Left lobe of liver (tissue), 2 donors: ENCODE measurements around the gene PARP2. TPM values are rescaled to one million over a fixed set of nuclear protein-coding genes. Genes with fewer than 3 reads are reported as not detected.
"Not testable (repeated sequence)": the region's sequence is repeated elsewhere in the genome, so short reads cannot be mapped to it uniquely, and the experiment has no call there.

Experiments
- ATAC-seq: fragments of 200-7000 bp; cut with Tn5 transposase; one replicate; pipeline ENCODE4 v1.9.1; 2020; ENCODE audit warnings: mild to moderate bottlenecking, moderate library complexity
- DNase-seq: peaks from one replicate; pipeline ENCODE4 v3.0.0-alpha.2; 2020; ENCODE audit warnings: low spot score
- total RNA-seq: library from RNA; stranded (reverse); gene quantifications from one replicate; pipeline ENCODE4 v1.2.1, GENCODE V29; 2021
- donor health status: DM: no; HTN: no; CAD: no; lungs with moderate emphysema.
- donor health status: DM: no; HTN: yes; CAD: no.

Gene PARP2
- total RNA-seq, 1 donor from 2014 or later, result 8.9 TPM

GRCh38 chr14:20346713-20347112 is 3.3 kb downstream of the PARP2 start:
- no peak for DNase-seq
- no peak for ATAC-seq

GRCh38 chr14:20347747-20348146 is 4.3 kb downstream of the PARP2 start:
- DNase-seq, result no peak
- no peak for ATAC-seq

- no peak for ATAC-seq
- no peak for DNase-seq
Observed at GRCh38 chr14:20350282-20350681, 6.8 kb downstream of the PARP2 start.

- peak; percentile 70 for ATAC-seq
- DNase-seq, result no peak
Observed at GRCh38 chr14:20350860-20351259, 7.4 kb downstream of the PARP2 start.

- ATAC-seq, result no peak
- no peak for DNase-seq
Observed at GRCh38 chr14:20356422-20356821, 13.0 kb downstream of the PARP2 start.

GRCh38 chr14:20358474-20358873 is 15.0 kb downstream of the PARP2 start:
- not testable (repeated sequence) for DNase-seq, ATAC-seq

GRCh38 chr14:20365928-20366327 is 22.5 kb downstream of the PARP2 start:
- no peak for ATAC-seq
- no peak for DNase-seq

DNA sequence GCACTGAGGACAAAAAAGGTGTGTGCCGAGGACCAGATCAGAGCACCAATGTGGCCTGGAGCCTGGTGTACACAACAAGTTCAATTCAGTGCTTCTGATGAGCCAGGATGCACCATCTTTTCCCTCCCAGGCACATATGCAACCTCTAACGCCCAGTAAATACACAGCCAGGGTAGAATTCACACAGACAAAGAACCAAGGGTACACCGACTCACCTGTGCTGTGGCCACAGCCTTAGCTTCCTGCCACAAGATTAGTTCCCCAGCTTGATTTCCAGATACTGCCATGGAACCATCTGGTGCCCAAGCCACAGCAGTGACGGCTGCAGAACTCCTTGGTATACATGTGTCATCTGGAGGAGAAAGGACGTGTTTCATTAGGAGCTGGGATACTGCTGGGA is 29.4 kb downstream of the PARP2 start:
- no peak for ATAC-seq
- no peak for DNase-seq

GRCh38 chr14:20375471-20375870 is 32.0 kb downstream of the PARP2 start:
- DNase-seq (no peak), ATAC-seq (peak; percentile 59)

GRCh38 chr14:20376071-20376588 is 32.7 kb downstream of the PARP2 start:
- DNase-seq (no peak), ATAC-seq (peak; percentile 74)

GRCh38 chr14:20377171-20377570 is 33.7 kb downstream of the PARP2 start:
- DNase-seq (no peak), ATAC-seq (no peak)

GRCh38 chr14:20379743-20380142 is 36.3 kb downstream of the PARP2 start:
- DNase-seq, result no peak
- peak; percentile 53 for ATAC-seq

DNA sequence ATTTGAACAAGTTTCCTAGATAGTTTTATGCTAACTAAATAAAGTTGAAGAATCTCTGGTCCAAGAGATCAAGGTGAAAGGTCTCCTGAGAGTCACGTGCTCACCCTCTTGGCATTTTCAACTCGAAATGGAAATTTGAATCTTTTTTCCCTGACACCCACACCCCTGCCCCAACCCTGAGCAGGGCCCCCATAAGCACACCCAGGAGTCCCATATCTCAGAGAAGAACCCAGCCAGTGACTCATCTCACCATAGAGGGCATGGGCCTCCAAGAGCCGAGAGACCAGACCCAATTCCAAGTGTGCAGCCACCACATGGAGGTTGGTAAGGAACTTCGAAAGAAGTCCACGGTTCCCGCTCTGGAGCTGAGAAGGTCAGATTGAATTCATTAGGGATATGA is 37.2 kb downstream of the PARP2 start:
- DNase-seq (no peak), ATAC-seq (no peak)

- DNase-seq, result no peak
- no peak for ATAC-seq
Observed at GRCh38 chr14:20381341-20381740, 37.9 kb downstream of the PARP2 start.

DNA sequence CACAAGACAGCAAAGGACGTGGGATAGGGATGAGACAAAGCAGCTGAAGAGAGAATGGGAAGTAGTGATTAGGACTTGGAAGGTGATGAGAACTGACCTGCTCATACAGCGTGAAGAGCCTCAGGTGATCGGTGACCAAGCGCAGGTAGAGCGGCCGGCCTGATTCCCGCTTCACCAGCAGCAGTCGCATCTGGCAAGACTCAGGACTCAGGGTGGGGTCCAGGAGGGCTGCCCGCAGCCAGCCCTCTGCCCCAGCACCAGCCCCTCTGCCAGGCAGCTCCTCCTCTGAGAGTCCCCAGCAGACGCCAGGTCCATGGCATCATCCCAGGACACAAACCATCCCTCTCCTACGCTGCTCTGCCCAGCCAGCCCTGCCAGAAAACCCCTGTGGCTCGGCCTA is 39.1 kb downstream of the PARP2 start:
- no peak for ATAC-seq
- DNase-seq, result no peak

DNA sequence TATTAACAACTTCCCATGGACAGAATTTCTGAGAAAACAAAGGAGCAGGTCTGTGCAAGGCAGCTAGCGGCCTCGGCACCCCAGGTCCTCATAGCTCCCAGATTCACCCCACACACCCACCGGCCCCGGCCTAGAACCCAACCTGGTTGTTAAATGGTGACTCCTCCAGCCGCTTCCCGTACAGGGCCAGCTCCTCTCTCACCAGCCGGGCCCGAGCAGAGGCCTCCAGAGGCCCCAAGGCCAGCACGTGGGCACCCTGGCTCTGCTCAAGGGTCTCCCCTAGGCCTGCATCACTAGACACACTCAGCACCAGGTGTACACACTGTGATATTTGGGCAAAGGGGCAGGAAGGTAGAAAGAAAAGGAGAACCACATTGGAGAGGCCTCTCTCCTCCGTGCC is 39.6 kb downstream of the PARP2 start:
- DNase-seq (no peak), ATAC-seq (no peak)

GRCh38 chr14:20383636-20384035 is 40.2 kb downstream of the PARP2 start:
- DNase-seq, result no peak
- no peak for ATAC-seq

GRCh38 chr14:20384321-20384720 is 40.9 kb downstream of the PARP2 start:
- ATAC-seq (no peak), DNase-seq (no peak)

DNA sequence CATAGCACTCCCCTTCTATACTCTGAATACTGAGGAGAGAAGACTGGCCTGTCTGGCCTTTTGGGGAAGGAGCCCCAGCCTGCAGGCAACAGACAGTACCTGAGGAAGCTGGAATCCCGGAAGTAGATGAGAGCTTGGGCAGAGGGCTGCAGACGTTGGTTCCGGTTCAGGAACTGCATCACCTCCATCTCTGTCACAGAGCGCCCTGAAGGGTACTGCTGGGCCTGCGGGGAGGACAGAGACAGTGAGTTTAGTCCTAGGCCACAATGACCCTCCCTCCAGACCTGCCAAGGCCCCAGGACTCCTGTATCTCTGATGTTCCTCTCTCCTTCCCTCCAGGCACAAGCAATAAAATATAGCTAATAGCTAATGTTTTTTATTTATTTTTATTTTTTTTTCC is 41.5 kb downstream of the PARP2 start:
- no peak for ATAC-seq

GRCh38 chr14:20386276-20386855 is 42.9 kb downstream of the PARP2 start:
- DNase-seq, result no peak

More for the DNA sequence above, 41.5 kb downstream of the PARP2 start:
- no peak for DNase-seq

DNA sequence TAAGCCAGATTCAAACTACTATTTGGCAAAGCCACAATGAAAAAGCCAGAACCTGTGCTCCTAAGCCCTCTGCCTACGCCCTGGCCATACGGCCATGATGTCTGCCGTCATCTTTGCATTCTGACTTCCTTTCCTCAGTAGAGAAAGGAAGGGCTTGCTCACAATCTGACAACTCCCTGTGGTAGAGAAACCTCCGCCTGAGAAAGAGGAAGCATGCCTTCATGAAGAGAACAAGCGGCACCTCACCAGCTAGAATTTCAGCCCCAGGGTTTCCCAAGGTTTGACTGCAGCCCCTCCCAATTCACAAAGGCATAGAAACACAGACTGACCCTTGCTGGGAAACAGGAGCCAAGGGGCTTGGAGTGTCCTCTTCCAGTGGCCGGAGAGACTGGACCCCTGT is 44.1 kb downstream of the PARP2 start:
- DNase-seq, result no peak
- ATAC-seq, result no peak

More at GRCh38 chr14:20386276-20386855, 42.9 kb downstream of the PARP2 start:
- no peak for ATAC-seq

DNA sequence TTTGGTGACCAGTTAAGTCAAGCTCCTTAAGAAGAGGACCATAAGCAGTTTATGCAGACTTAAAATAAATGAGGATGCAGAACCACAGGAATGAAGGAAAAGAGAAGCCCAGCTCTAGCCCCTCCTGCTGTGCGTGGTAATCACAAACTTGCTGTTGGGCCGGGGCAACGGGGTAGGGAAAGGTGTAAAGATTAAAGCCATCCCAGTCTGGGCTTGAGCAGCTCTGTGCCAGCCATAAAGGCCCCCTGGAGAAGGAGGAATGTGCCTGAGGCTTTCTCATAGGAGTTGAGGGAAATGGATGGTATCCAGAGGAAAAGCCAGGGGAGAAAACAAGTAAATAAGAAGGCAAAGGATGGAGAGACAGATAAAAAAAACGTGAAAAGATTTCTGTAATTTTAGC is 44.7 kb downstream of the PARP2 start:
- ATAC-seq (no peak), DNase-seq (no peak)

DNA sequence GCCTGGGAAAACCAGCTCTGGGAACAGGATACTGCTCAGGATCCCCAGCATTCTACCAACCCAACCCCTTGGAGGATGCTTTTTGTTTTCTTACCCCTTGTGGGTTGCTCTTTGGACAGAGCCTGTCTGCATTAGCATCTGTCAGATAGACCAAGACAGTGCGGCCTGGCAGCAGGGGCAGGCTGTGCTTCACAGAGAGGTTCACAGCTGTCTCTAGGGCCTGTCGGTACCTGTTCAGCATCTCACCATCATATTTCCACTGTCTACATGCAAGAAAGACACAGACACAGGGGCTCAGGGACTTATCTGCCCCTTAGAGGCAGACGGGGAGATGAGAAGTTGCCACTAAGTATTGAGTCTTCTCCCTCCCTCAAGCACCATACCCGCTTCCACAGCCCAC is 48.1 kb downstream of the PARP2 start:
- no peak for DNase-seq

More for the DNA sequence above, 48.1 kb downstream of the PARP2 start:
- ATAC-seq, result no peak
